GM23338 (cell line): ENCODE results near the gene IGF2R. TPM values are rescaled to one million over a fixed set of nuclear protein-coding genes. Genes with fewer than 3 reads are reported as not detected.

Experiments
- ATAC-seq: fragments of 200-7000 bp; cut with Tn5 transposase; 3 replicates; pipeline ENCODE4 v1.9.1; 2020
- DNase-seq: peaks from one replicate; pipeline ENCODE4 v3.0.0-alpha.2; 2015; ENCODE audit warnings: low spot score
- H2AFZ ChIP-seq: fragments of 200-600 bp; sonication (generic); 2 replicates; pipeline ENCODE4 v1.8.0; 2016; ENCODE audit warnings: antibody characterized with exemption, mild to moderate bottlenecking, moderate library complexity
- H3F3A ChIP-seq: fragments of 200-600 bp; sonication (generic); replicated peaks from 2 replicates; pipeline ENCODE4 v1.8.0; 2017; ENCODE audit warnings: antibody characterized with exemption, mixed run types, low read depth
- H3K27ac ChIP-seq: fragments of 200-600 bp; sonication (generic); 2 replicates; pipeline ENCODE4 v1.6.1; 2016; ENCODE audit warnings: low read depth
- H3K27me3 ChIP-seq: fragments of 200-600 bp; sonication (generic); 2 replicates; pipeline ENCODE4 v1.8.0; 2016; ENCODE audit warnings: mild to moderate bottlenecking, mixed run types, moderate library complexity; ENCODE audit not compliant: insufficient read depth
- H3K36me3 ChIP-seq: fragments of 200-600 bp; sonication (generic); 2 replicates; pipeline ENCODE4 v1.8.0; 2016; ENCODE audit warnings: mild to moderate bottlenecking; ENCODE audit not compliant: insufficient read depth
- H3K4me1 ChIP-seq: fragments of 200-600 bp; sonication (generic); 2 replicates; pipeline ENCODE4 v1.8.0; 2016; ENCODE audit warnings: mild to moderate bottlenecking, moderate library complexity; ENCODE audit not compliant: insufficient read depth
- H3K4me2 ChIP-seq: fragments of 200-600 bp; sonication (generic); 2 replicates; pipeline ENCODE4 v1.7.1; 2017; ENCODE audit warnings: mixed run types
- H3K4me3 ChIP-seq: fragments of 200-600 bp; sonication (generic); 2 replicates; pipeline ENCODE4 v1.6.1; 2016; ENCODE audit warnings: mixed run types
- H3K79me2 ChIP-seq: fragments of 200-600 bp; sonication (generic); replicated peaks from 2 replicates; pipeline ENCODE4 v1.8.0; 2017; ENCODE audit warnings: mild to moderate bottlenecking; ENCODE audit not compliant: insufficient read depth
- H3K9me2 ChIP-seq: fragments of 200-600 bp; sonication (generic); 2 replicates; pipeline ENCODE4 v1.8.0; 2017; ENCODE audit not compliant: insufficient read depth
- H4K20me1 ChIP-seq: fragments of 200-600 bp; sonication (generic); replicated peaks from 2 replicates; pipeline ENCODE4 v1.8.0; 2017; ENCODE audit warnings: mild to moderate bottlenecking; ENCODE audit not compliant: insufficient read depth
- H3K27ac Mint-ChIP-seq: 2 replicates; pipeline ENCODE4 v1.8.0; 2020; ENCODE audit warnings: inconsistent platforms, mild to moderate bottlenecking, moderate library complexity, mixed read lengths
- H3K27me3 Mint-ChIP-seq: 3 replicates; pipeline ENCODE4 v1.8.0; 2022; ENCODE audit warnings: low read depth, mild to moderate bottlenecking, moderate library complexity, mixed read lengths, inconsistent platforms; ENCODE audit not compliant: insufficient read depth, poor library complexity
- H3K36me3 Mint-ChIP-seq: 3 replicates; pipeline ENCODE4 v1.8.0; 2021; ENCODE audit warnings: low read depth, mild to moderate bottlenecking, inconsistent platforms, moderate library complexity, mixed read lengths
- H3K4me1 Mint-ChIP-seq: 3 replicates; pipeline ENCODE4 v1.8.0; 2020; ENCODE audit warnings: mild to moderate bottlenecking, inconsistent platforms, mixed read lengths
- H3K4me3 Mint-ChIP-seq: 3 replicates; pipeline ENCODE4 v1.8.0; 2021; ENCODE audit warnings: moderate library complexity, mild to moderate bottlenecking, inconsistent platforms, mixed read lengths
- H3K9me3 Mint-ChIP-seq: 3 replicates; pipeline ENCODE4 v1.8.0; 2020; ENCODE audit warnings: moderate library complexity, mild to moderate bottlenecking, inconsistent platforms, mixed read lengths
- CREB1 ChIP-seq: fragments of 250-450 bp; sonication (Bioruptor Pico); IDR thresholded peaks from 2 replicates; pipeline ENCODE4 v1.5.0; 2020; ENCODE audit warnings: low read depth, mild to moderate bottlenecking, moderate library complexity
- CTCF ChIP-seq, 2 experiments: fragments of 200-600 bp in 1 of 2; sonication (generic) in 1 of 2; conservative IDR thresholded peaks; 2 replicates each; pipeline versions ENCODE4 v1.5.1 to v1.6.1; 2016 to 2017; ENCODE audit warnings: antibody characterized with exemption in 2 of 2, low read depth in 2 of 2, mild to moderate bottlenecking in 2 of 2, moderate library complexity in 1 of 2
- EZH2 ChIP-seq: fragments of 200-600 bp; sonication (generic); IDR thresholded peaks from one replicate; pipeline ENCODE4 v1.8.0; 2017; ENCODE audit warnings: antibody characterized with exemption, mild to moderate bottlenecking, low read depth; ENCODE audit not compliant: unreplicated experiment
- EZH2phosphoT487 ChIP-seq: fragments of 200-600 bp; sonication (generic); IDR thresholded peaks from one replicate; pipeline ENCODE4 v1.8.1; 2018; ENCODE audit warnings: antibody characterized with exemption; ENCODE audit not compliant: unreplicated experiment
- JUNB ChIP-seq: IDR thresholded peaks from one replicate; pipeline ENCODE4 v1.6.1; 2016; ENCODE audit warnings: antibody characterized with exemption; ENCODE audit not compliant: unreplicated experiment
- NANOG ChIP-seq: IDR thresholded peaks from 2 replicates; pipeline ENCODE4 v1.6.1; 2016; ENCODE audit warnings: antibody characterized with exemption, borderline replicate concordance
- POLR2AphosphoS5 ChIP-seq: IDR thresholded peaks from 2 replicates; pipeline ENCODE4 v1.6.1; 2016; ENCODE audit warnings: antibody characterized with exemption, low read depth
- STAT1 ChIP-seq: IDR thresholded peaks from one replicate; pipeline ENCODE4 v1.6.1; 2016; ENCODE audit warnings: antibody characterized with exemption; ENCODE audit not compliant: unreplicated experiment
- ZNF114 ChIP-seq: fragments of 250-450 bp; sonication (Bioruptor Pico); IDR thresholded peaks from 2 replicates; pipeline ENCODE4 v1.5.0; 2020; ENCODE audit warnings: mild to moderate bottlenecking, moderate library complexity
- ZNF331 ChIP-seq: fragments of 250-450 bp; sonication (Bioruptor Pico); IDR thresholded peaks from 2 replicates; pipeline ENCODE4 v1.5.0; 2020; ENCODE audit warnings: low read depth, mild to moderate bottlenecking, moderate library complexity
- ZNF462 ChIP-seq: fragments of 250-450 bp; sonication (Bioruptor Pico); IDR thresholded peaks from 2 replicates; pipeline ENCODE4 v1.5.0; 2020; ENCODE audit warnings: mild to moderate bottlenecking, moderate library complexity
- polyA plus RNA-seq: library from polyadenylated mRNA; unstranded; fragments of >200 nt; fragmentation: Nextera tagmentation; extraction: Ambion mirVana; gene quantifications from 2 replicates; pipeline ENCODE4 v1.2.1, GENCODE V29; 2016
- total RNA-seq: library from RNA; depleted of rRNA; stranded (reverse); fragments of >200 nt; shearing (Covaris generic); gene quantifications from 2 replicates; pipeline ENCODE4 v1.2.3, GENCODE V29; 2014
- TF ChIP-seq, protein P1 (sequence below): IDR thresholded peaks from 2 replicates; pipeline ENCODE4 v1.6.1; 2016; ENCODE audit warnings: antibody characterized with exemption
- TF ChIP-seq, protein P2 (sequence below): IDR thresholded peaks from one replicate; pipeline ENCODE4 v1.6.1; 2018; ENCODE audit warnings: antibody characterized with exemption; ENCODE audit not compliant: unreplicated experiment

The IGF2R gene
- total and polyA plus RNA-seq, 2 experiments from 2014 or later = 12.5 to 76.4 TPM

DNA sequence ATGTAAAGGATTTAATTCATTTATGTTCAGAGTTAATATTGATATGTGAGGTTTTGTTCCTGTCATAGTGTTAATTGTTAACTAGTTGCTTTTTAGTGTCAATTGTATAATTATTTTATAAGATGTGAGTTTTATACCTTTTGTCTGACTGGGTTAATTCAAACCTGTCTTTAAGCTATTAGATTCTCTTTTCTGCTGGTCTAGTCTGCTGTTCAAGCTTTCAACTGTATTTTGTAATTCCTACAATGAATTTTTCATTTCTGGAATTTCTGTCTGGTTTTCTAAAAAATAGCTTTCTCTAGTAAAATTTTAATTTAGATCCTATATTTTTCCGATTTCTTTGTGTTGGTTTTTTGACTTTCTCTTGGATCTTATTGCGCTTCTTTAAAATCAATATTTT is 26.5 kb downstream of the IGF2R start:
- Histone ChIP-seq H3F3A (no peaks in the 10 kb centered on the region), H3K4me1 (peaks cover 18% of the 10 kb centered on the region), H2AFZ (no peak overlapping the region), H3K4me3 (no peak overlapping the region), H4K20me1 (peaks cover 26% of the 10 kb centered on the region), H3K4me2 (no peak overlapping the region), H3K27ac (no peak overlapping the region), H3K36me3 (0 out of 2 replicates have a peak, but pooled peaks cover 3% of the 10 kb centered on the region), H3K27me3 (no peaks in the 10 kb centered on the region), H3K9me2 (no peaks in the 10 kb centered on the region), H3K79me2 (peaks cover 99% of the 10 kb centered on the region)
- no peaks in the 10 kb centered on the region for H3K9me3 Mint-ChIP-seq
- H3K36me3 Mint-ChIP-seq = peaks cover 27% of the 10 kb centered on the region
- DNase-seq (no peak), ATAC-seq (no peak)
- H3K4me1 Mint-ChIP-seq = peaks cover 51% of the 10 kb centered on the region
- H3K4me3 Mint-ChIP-seq = no peak overlapping the region
- peaks cover 5% of the 10 kb centered on the region for H3K27me3 Mint-ChIP-seq
- no peak overlapping the region for H3K27ac Mint-ChIP-seq
- no peak for TF ChIP-seq JUNB
- TF ChIP-seq NANOG = no peak
- no peak for TF ChIP-seq ZNF114 (CRISPR knock-in tag)
- TF ChIP-seq EZH2 = no peak
- no peak for TF ChIP-seq STAT1
- no peak for TF ChIP-seq EZH2phosphoT487
- no peak for TF ChIP-seq ZNF462 (CRISPR knock-in tag)
- no peak for TF ChIP-seq CREB1 (CRISPR knock-in tag)
- no peak for TF ChIP-seq ZNF331 (CRISPR knock-in tag)
- TF ChIP-seq, protein P1, sequence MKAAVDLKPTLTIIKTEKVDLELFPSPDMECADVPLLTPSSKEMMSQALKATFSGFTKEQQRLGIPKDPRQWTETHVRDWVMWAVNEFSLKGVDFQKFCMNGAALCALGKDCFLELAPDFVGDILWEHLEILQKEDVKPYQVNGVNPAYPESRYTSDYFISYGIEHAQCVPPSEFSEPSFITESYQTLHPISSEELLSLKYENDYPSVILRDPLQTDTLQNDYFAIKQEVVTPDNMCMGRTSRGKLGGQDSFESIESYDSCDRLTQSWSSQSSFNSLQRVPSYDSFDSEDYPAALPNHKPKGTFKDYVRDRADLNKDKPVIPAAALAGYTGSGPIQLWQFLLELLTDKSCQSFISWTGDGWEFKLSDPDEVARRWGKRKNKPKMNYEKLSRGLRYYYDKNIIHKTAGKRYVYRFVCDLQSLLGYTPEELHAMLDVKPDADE = no peak
- TF ChIP-seq, protein P2, sequence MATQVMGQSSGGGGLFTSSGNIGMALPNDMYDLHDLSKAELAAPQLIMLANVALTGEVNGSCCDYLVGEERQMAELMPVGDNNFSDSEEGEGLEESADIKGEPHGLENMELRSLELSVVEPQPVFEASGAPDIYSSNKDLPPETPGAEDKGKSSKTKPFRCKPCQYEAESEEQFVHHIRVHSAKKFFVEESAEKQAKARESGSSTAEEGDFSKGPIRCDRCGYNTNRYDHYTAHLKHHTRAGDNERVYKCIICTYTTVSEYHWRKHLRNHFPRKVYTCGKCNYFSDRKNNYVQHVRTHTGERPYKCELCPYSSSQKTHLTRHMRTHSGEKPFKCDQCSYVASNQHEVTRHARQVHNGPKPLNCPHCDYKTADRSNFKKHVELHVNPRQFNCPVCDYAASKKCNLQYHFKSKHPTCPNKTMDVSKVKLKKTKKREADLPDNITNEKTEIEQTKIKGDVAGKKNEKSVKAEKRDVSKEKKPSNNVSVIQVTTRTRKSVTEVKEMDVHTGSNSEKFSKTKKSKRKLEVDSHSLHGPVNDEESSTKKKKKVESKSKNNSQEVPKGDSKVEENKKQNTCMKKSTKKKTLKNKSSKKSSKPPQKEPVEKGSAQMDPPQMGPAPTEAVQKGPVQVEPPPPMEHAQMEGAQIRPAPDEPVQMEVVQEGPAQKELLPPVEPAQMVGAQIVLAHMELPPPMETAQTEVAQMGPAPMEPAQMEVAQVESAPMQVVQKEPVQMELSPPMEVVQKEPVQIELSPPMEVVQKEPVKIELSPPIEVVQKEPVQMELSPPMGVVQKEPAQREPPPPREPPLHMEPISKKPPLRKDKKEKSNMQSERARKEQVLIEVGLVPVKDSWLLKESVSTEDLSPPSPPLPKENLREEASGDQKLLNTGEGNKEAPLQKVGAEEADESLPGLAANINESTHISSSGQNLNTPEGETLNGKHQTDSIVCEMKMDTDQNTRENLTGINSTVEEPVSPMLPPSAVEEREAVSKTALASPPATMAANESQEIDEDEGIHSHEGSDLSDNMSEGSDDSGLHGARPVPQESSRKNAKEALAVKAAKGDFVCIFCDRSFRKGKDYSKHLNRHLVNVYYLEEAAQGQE = no peak
- no peak for TF ChIP-seq CTCF (conservative IDR thresholded peaks at IDR 0.05; ENCODE audit: low read depth in 2 of 2)
- no peak for TF ChIP-seq POLR2AphosphoS5
